ENCODE results near the gene KIFC3.
"Not testable (repeated sequence)": the region's sequence is repeated elsewhere in the genome, so short reads cannot be mapped to it uniquely, and the experiment has no call there.

DNA sequence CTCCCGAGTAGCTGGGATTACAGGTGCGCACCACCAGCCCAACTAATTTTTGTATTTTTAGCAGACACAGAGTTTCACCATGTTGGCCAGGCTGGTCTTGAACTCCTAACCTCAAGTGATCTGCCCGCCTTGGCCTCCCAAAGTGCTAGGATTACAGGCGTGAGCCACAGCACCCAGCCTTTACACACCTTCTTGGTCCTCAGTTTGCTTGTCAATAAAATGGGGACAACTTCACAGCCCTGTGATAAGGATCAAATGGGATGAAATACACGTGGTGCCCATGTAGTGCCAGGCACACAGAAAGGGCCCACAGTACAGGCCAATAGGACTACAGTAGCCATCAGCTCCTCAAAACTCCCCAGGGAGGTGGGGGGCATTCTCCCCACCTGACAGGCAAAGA, 6.3 kb downstream of the KIFC3 start:
- TF ChIP-seq POLR2A, EP300 (IDR thresholded peaks at IDR 0.05): not testable (repeated sequence)
- TF ChIP-seq, protein P1, sequence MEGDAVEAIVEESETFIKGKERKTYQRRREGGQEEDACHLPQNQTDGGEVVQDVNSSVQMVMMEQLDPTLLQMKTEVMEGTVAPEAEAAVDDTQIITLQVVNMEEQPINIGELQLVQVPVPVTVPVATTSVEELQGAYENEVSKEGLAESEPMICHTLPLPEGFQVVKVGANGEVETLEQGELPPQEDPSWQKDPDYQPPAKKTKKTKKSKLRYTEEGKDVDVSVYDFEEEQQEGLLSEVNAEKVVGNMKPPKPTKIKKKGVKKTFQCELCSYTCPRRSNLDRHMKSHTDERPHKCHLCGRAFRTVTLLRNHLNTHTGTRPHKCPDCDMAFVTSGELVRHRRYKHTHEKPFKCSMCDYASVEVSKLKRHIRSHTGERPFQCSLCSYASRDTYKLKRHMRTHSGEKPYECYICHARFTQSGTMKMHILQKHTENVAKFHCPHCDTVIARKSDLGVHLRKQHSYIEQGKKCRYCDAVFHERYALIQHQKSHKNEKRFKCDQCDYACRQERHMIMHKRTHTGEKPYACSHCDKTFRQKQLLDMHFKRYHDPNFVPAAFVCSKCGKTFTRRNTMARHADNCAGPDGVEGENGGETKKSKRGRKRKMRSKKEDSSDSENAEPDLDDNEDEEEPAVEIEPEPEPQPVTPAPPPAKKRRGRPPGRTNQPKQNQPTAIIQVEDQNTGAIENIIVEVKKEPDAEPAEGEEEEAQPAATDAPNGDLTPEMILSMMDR (IDR thresholded peaks at IDR 0.05) = not testable (repeated sequence)
